DOHH2 (cell line): ENCODE data around the gene CDH16.

ENCODE experiments used
- H3F3A ChIP-seq: fragments of 200-600 bp; sonication (generic), shearing (Covaris generic); 2 replicates; pipeline ENCODE4 v1.6.0; 2016; ENCODE audit warnings: antibody characterized with exemption, mild to moderate bottlenecking; ENCODE audit not compliant: control insufficient read depth, insufficient read depth
- H3K27ac ChIP-seq: fragments of 200-600 bp; sonication (generic); 2 replicates; pipeline ENCODE4 v1.5.1; 2014; ENCODE audit warnings: low read depth, mild to moderate bottlenecking, low read length, moderate library complexity
- H3K27me3 ChIP-seq: fragments of 200-600 bp; sonication (generic); 2 replicates; pipeline ENCODE4 v1.6.1; 2014; ENCODE audit warnings: mild to moderate bottlenecking, low read length, mixed read lengths; ENCODE audit not compliant: control insufficient read depth
- H3K36me3 ChIP-seq: fragments of 200-600 bp; sonication (generic); 2 replicates; pipeline ENCODE4 v1.6.1; 2014; ENCODE audit warnings: mild to moderate bottlenecking, low read length, moderate library complexity, mixed read lengths; ENCODE audit not compliant: control insufficient read depth
- H3K4me1 ChIP-seq: fragments of 200-600 bp; sonication (generic); 2 replicates; pipeline ENCODE4 v1.6.1; 2014; ENCODE audit warnings: mild to moderate bottlenecking, low read length, mixed read lengths; ENCODE audit not compliant: control insufficient read depth
- H3K4me2 ChIP-seq: fragments of 200-600 bp; sonication (generic); 2 replicates; pipeline ENCODE4 v1.6.0; 2014; ENCODE audit warnings: mild to moderate bottlenecking, low read length, moderate library complexity
- H3K4me3 ChIP-seq: fragments of 200-600 bp; sonication (generic); 2 replicates; pipeline ENCODE4 v1.5.1; 2014; ENCODE audit warnings: mild to moderate bottlenecking, low read length, mixed read lengths
- H3K79me2 ChIP-seq: fragments of 200-600 bp; sonication (generic); 2 replicates; pipeline ENCODE4 v1.6.1; 2014; ENCODE audit warnings: mild to moderate bottlenecking, low read length, mixed read lengths; ENCODE audit not compliant: control insufficient read depth
- H3K9me2 ChIP-seq: fragments of 200-600 bp; sonication (generic); replicated peaks from 2 replicates; pipeline ENCODE4 v1.6.1; 2014; ENCODE audit warnings: mild to moderate bottlenecking, low read length, mixed read lengths; ENCODE audit not compliant: control insufficient read depth
- H3K9me3 ChIP-seq: fragments of 200-600 bp; sonication (generic); 2 replicates; pipeline ENCODE4 v1.6.1; 2014; ENCODE audit warnings: antibody characterized with exemption, low read length, mixed read lengths; ENCODE audit not compliant: control insufficient read depth, insufficient read depth
- H4K20me1 ChIP-seq: fragments of 200-600 bp; sonication (generic); 2 replicates; pipeline ENCODE4 v1.6.0; 2014; ENCODE audit warnings: low read depth, mild to moderate bottlenecking, antibody characterized with exemption, low read length, moderate library complexity; ENCODE audit not compliant: control insufficient read depth, insufficient read depth
- CTCF ChIP-seq: fragments of 200-600 bp; sonication (generic); IDR thresholded peaks from one replicate; pipeline ENCODE4 v1.5.1; 2014; ENCODE audit warnings: antibody characterized with exemption, mild to moderate bottlenecking, low read depth, low read length; ENCODE audit not compliant: poor library complexity, severe bottlenecking
- EZH2phosphoT487 ChIP-seq: fragments of 200-600 bp; sonication (generic); IDR thresholded peaks from 2 replicates; pipeline ENCODE4 v1.6.1; 2017; ENCODE audit warnings: borderline replicate concordance, mild to moderate bottlenecking, antibody characterized with exemption, low read length, moderate library complexity, mixed read lengths

CDH16 gene

DNA sequence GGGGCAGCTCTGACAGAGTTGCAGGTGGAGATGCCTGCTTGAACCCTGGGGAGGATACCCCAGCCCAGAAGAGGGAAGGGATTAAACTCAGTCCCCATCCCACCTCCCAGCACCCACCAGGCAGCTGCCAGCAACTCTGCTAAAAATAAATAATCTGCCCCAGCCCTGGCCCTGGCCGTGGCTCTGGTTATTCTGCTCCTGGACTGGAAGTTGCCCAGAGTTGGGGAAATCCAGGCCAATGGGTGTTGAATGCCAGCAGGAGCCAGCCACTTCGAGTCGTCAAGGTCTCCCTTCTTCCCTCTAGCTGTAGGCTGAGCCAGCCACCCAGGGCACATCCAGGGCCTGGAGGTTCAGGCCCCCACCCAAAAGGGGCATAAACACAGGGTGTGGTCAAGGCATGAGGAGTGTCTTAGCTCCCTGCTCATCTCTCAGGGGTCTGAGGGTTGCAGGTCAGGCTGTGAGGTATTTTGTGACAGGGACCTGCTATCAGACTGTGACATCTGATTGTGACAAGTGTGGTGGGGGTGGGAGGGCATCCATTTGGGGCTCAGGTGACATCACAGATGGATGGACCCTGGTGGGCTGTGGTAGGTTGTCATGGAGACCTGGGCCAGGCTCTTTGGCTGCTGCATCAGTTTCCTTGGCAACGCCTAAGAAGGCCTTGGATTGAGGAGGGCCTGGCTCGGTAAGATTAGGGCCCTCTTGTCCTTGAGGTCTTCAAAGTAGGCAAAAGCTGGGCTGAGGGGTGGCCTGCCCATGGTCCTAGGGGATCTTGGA lies 7.7 kb upstream of the CDH16 start:
- no peaks in the 10 kb centered on the region for H3K4me1 ChIP-seq
- H3K4me3 ChIP-seq = no peak overlapping the region
- peaks cover 34% of the 10 kb centered on the region for H3K27me3 ChIP-seq
- no peaks in the 10 kb centered on the region for H3K9me2 ChIP-seq
- peaks cover 2% of the 10 kb centered on the region; the same call in 1 of the 2 replicates for H3K36me3 ChIP-seq
- no peak overlapping the region for H3K4me2 ChIP-seq
- H3K27ac ChIP-seq = no peak overlapping the region
- H3K9me3 ChIP-seq = no peaks in the 10 kb centered on the region
- no peak for TF ChIP-seq CTCF
- no peak for TF ChIP-seq EZH2phosphoT487
- H4K20me1 ChIP-seq = no peaks in the 10 kb centered on the region
- 0 out of 2 replicates have a peak, but pooled peaks cover 3% of the 10 kb centered on the region for H3F3A ChIP-seq
- no peaks in the 10 kb centered on the region for H3K79me2 ChIP-seq

- no peak within 1 kb of the TSS for H3K27ac ChIP-seq
Measured at GRCh38 chr16:66925322-66925840, 6.7 kb upstream of the CDH16 start, which contains the start of gene RRAD. TSS of gene RRAD (minus strand) at chr16:66925535. CDS start at chr16:66925179, 356 bp downstream.

DNA sequence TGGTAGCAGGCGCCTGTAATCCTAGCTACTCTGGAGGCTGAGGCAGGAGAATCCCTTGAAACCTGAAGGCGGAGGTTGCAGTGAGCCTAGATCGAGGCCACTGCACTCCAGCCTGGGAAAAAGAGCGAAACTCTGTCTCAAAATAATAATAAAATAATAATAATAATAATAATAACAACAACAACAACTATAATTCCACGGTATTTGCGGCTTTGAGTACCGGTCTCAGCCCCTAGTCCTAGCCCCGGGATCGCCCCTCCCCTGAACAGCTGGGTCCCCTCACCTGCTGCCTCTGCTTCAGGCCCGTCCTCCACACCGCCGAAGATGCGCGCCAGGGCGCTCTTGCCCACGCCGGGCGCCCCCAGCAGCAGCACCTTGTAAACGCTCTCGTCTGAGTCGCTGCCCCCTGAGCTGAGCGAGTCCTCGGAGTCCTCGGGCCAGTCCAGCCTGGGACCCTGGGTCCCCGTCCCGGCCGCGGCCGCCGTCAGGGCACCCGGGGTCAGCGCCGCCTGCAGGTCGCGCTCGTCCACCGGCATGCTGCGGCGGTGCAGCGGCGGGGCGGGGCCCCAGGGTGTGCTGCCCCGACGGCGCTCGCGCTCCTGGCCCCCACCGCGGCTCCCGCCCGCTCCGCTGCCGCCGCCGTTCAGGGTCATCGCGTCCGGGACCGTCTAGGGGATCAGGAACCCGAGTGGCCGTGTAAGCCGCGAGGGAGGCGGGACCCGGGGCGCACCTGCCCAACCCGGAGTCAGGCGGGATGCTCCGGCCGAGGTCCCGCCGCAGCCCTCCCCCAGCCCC lies 6.0 kb upstream of the CDH16 start:
- Histone ChIP-seq H3K9me2 (no peaks in the 10 kb centered on the region), H3K4me3 (no peak overlapping the region), H3K27me3 (peaks cover 45% of the 10 kb centered on the region), H3K27ac (no peak overlapping the region), H3K4me2 (no peak overlapping the region), H4K20me1 (no peaks in the 10 kb centered on the region), H3K4me1 (no peaks in the 10 kb centered on the region), H3F3A (0 out of 2 replicates have a peak, but pooled peaks cover 3% of the 10 kb centered on the region), H3K36me3 (no peaks in the 10 kb centered on the region), H3K9me3 (no peaks in the 10 kb centered on the region), H3K79me2 (no peaks in the 10 kb centered on the region)
- TF ChIP-seq EZH2phosphoT487 (no peak), CTCF (peak; percentile 21)

More at GRCh38 chr16:66925322-66925840, 6.7 kb upstream of the CDH16 start, which contains the start of gene RRAD:
- no peaks in the 10 kb centered on the region for H3K4me1 ChIP-seq
- H3K9me2 ChIP-seq = no peaks in the 10 kb centered on the region
- H3K79me2 ChIP-seq = no peaks in the 10 kb centered on the region
- H3K4me3 ChIP-seq = no peak within 1 kb of the TSS
- H3F3A ChIP-seq = 0 out of 2 replicates have a peak, but pooled peaks cover 3% of the 10 kb centered on the region
- no peaks in the 10 kb centered on the region for H3K9me3 ChIP-seq
- no peaks in the 10 kb centered on the region for H3K36me3 ChIP-seq
- no peaks in the 10 kb centered on the region for H4K20me1 ChIP-seq
- H3K4me2 ChIP-seq = no peak within 1 kb of the TSS
- H3K27me3 ChIP-seq = peaks cover 40% of the 10 kb centered on the region
- no peak for TF ChIP-seq CTCF
- peak; percentile 73; the same call in 1 of the 2 replicates for TF ChIP-seq EZH2phosphoT487
